ENCODE data around the gene CACNA2D4. TPM values are rescaled to one million over a fixed set of nuclear protein-coding genes. Genes with fewer than 3 reads are reported as not detected.

The CACNA2D4 gene
- total RNA-seq, 6 experiments from 2014 or later = 0.07 to 0.26 (median 0.23) TPM; not detected in 2

DNA sequence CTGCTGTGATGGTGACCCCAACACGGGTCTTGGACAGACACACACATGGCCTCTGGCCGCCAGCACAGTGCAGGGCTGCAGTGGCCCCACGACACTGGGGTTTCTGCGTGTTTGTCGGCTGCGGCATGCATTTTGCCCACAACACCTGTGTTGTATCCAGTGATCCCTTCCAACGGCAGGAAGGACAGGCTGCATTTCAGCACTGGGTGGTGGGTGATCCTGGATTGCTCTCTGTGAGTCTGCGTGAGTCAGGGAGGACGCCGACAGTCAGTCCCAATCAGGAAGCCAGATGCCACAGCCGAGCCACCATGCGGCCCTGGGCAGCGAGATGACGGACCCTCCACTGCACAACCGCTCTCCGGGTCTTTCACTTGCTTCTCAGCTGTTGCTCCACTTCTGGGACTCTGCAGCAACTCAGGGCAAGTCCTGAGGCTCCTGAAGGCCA is 77.4 kb downstream of the CACNA2D4 start:
- peaks cover 11% of the 10 kb centered on the region for H3K4me1 Mint-ChIP-seq (ENCODE audit: low read depth)
- DNase-seq = no peak
- H3K27ac Mint-ChIP-seq = no peak overlapping the region
- peaks cover 50% of the 10 kb centered on the region for H3K27me3 Mint-ChIP-seq (ENCODE audit: insufficient read depth)
- H3K9me3 Mint-ChIP-seq = no peaks in the 10 kb centered on the region
- no peak overlapping the region for H3K4me3 Mint-ChIP-seq
- no peaks in the 10 kb centered on the region for H3K36me3 Mint-ChIP-seq (ENCODE audit: low read depth)
- TF ChIP-seq, protein P1, sequence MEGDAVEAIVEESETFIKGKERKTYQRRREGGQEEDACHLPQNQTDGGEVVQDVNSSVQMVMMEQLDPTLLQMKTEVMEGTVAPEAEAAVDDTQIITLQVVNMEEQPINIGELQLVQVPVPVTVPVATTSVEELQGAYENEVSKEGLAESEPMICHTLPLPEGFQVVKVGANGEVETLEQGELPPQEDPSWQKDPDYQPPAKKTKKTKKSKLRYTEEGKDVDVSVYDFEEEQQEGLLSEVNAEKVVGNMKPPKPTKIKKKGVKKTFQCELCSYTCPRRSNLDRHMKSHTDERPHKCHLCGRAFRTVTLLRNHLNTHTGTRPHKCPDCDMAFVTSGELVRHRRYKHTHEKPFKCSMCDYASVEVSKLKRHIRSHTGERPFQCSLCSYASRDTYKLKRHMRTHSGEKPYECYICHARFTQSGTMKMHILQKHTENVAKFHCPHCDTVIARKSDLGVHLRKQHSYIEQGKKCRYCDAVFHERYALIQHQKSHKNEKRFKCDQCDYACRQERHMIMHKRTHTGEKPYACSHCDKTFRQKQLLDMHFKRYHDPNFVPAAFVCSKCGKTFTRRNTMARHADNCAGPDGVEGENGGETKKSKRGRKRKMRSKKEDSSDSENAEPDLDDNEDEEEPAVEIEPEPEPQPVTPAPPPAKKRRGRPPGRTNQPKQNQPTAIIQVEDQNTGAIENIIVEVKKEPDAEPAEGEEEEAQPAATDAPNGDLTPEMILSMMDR (IDR thresholded peaks at IDR 0.05) = no peak

DNA sequence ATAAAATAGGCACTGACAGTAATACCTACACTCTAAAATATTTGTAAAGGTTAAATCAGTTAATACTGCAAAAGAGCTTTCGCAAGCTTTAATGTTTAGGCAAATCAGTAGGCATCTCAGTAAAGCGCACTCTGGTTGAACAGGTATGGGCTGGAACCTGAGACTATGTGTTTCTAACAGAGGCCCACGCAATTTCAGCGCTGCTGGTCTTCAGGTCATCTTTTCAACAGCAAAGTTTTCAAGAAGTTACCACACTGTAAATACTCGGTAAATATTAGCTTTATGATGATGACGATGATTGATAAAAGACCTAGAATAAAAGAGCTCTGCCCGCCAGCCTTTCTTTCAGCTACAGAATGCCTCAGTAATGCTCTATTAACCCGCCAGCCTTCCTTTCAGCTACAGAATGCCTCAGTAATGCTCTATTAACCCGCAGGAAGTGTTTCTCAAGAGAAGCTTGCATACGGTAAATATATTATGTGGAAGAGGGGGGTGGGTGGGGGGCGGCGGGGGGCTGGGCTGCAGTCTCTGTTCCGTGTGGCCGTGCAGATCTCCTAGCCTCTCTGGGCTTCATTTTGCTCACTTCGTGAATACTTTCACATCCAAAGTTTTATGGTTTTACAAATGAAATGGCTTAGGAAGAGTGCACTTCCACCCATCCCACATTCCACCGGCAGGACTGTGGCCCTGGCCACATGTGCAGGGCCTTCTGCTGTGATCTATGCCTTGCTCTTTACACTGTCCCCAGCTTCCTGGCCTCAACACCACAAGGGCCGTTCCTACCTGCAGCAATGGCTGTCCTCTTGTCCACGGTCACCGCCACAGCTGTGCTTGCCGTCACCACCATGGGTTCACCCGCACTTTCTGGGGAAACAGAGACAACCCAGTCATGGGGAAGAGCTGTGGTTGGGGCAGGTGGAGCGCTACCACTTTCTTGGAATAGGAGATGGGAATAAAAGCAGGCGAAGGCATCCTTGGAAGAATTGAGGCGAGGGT is 78.2 kb downstream of the CACNA2D4 start:
- peaks cover 48% of the 10 kb centered on the region for H3K27me3 Mint-ChIP-seq (ENCODE audit: insufficient read depth)
- H3K9me3 Mint-ChIP-seq = no peaks in the 10 kb centered on the region
- no peak overlapping the region for H3K4me3 Mint-ChIP-seq
- peaks cover 11% of the 10 kb centered on the region for H3K4me1 Mint-ChIP-seq (ENCODE audit: low read depth)
- no peaks in the 10 kb centered on the region for H3K36me3 Mint-ChIP-seq (ENCODE audit: low read depth)
- TF ChIP-seq, protein P1 (IDR thresholded peaks at IDR 0.05) = no peak
- DNase-seq = no peak
- H3K27ac Mint-ChIP-seq = no peak overlapping the region

DNA sequence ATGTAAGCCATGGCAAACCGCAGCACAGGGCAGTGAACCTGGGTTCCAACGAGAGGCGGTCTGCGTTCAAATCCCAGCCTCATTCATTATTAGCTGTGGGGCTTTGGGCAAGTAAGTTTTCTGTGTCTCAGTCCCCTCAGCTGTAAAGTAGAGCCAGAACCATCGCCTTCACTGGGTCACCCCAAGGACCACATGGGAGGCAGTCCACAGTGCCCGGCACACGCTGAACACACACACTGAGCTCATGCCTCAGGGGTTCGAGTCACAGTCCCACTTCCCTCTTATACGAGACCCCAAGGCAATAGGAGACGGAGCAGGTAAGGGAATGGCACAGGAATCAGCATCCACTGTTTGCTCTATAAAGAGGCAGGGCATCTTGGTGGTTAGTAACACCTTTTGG is 79.0 kb downstream of the CACNA2D4 start:
- TF ChIP-seq, protein P1 (IDR thresholded peaks at IDR 0.05) = no peak
- Mint-ChIP-seq H3K27me3 (ENCODE audit: insufficient read depth) (peaks cover 50% of the 10 kb centered on the region), H3K4me3 (no peak overlapping the region), H3K4me1 (ENCODE audit: low read depth) (peaks cover 11% of the 10 kb centered on the region), H3K27ac (no peak overlapping the region), H3K9me3 (no peaks in the 10 kb centered on the region), H3K36me3 (ENCODE audit: low read depth) (no peaks in the 10 kb centered on the region)
- no peak for DNase-seq

DNA sequence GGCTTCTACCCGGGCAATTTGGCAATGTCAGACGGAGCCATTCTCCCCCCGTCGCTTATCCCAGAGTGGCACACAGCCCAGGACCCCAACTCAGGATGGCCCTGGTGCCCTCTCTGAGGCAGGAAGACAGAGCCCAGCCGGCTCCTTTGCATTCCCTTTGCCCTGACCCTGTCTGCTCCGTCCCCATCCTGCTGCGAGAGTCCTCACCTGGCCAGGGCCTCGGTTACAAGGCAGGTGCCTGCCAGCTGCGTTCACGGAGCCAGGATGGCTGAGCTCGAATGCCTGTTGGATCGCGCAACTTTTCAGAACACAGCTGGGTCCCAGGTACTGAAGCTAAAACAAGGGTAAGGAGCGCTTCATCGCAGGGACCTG is 79.5 kb downstream of the CACNA2D4 start:
- H3K27me3 Mint-ChIP-seq (ENCODE audit: insufficient read depth) = peaks cover 49% of the 10 kb centered on the region
- H3K4me1 Mint-ChIP-seq (ENCODE audit: low read depth) = peaks cover 11% of the 10 kb centered on the region
- no peak for DNase-seq
- H3K36me3 Mint-ChIP-seq (ENCODE audit: low read depth) = no peaks in the 10 kb centered on the region
- H3K27ac Mint-ChIP-seq = no peak overlapping the region
- no peak overlapping the region for H3K4me3 Mint-ChIP-seq
- TF ChIP-seq, protein P1 (IDR thresholded peaks at IDR 0.05) = no peak
- H3K9me3 Mint-ChIP-seq = no peaks in the 10 kb centered on the region

DNA sequence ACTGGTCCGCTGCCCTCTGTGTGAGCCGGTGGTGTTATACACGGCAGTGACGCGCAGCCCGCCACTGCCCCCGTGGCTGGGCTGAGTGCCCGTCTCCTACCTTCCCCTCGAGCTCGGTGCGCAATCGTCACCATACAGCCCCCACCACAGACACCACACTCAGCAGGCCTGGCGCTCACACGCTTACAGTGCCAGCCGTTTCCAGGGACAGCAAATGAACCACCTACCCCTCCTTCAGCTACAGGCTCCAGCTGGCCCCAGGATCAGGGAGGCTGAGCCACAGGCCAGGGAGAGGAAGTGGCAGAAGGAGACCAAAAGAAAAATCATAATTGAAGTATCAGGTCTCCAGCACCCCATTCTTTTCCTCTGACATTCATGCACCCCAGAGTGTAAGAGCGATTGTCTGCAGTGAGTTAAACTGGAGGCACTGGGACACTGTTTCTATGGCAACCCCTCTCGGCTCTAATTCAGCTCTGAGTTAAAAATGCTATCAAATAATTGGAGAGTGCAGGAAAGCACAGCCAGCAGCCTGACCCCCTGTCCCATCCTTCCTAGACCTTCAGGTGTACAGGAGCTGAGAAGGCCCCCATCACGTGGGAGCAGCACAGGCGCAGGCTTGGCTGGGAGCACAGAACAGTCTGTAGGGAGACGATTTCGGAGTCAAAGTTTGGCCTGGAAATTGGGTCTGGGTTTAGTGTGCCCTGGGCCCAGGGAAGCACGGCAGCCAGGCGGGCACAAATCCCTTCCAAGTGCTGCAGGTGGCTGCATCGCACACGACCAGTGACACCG is 80.1 kb downstream of the CACNA2D4 start:
- no peaks in the 10 kb centered on the region for H3K36me3 Mint-ChIP-seq (ENCODE audit: low read depth)
- no peak for DNase-seq
- H3K27me3 Mint-ChIP-seq (ENCODE audit: insufficient read depth) = peaks cover 49% of the 10 kb centered on the region
- H3K27ac Mint-ChIP-seq = no peak overlapping the region
- TF ChIP-seq, protein P1 (IDR thresholded peaks at IDR 0.05) = no peak
- peaks cover 11% of the 10 kb centered on the region for H3K4me1 Mint-ChIP-seq (ENCODE audit: low read depth)
- H3K9me3 Mint-ChIP-seq = no peaks in the 10 kb centered on the region
- no peak overlapping the region for H3K4me3 Mint-ChIP-seq
